Psoas muscle (tissue), 8 donors: ENCODE data around the gene TXLNB. TPM values are rescaled to one million over a fixed set of nuclear protein-coding genes. Genes with fewer than 3 reads are reported as not detected.

Source experiments
- ATAC-seq, 4 donors: fragments of 200-7000 bp; cut with Tn5 transposase; one replicate each; pipeline ENCODE4 v1.9.1; 2020; ENCODE audit warnings: moderate library complexity in 3 of 4, mild to moderate bottlenecking in 2 of 4
- DNase-seq, 2 donors: peaks; one replicate each; pipeline ENCODE4 v3.0.0-alpha.2; 2020
- H3K27ac ChIP-seq: fragments of 200-600 bp; one replicate; pipeline ENCODE4 v1.8.0; 2022
- H3K27me3 ChIP-seq, 3 donors: fragments of 200-600 bp in 1 of 3; one replicate each; pipeline versions ENCODE4 v1.6.1 to v1.8.0; 2013 to 2022; ENCODE audit warnings: low read length in 2 of 3, mild to moderate bottlenecking in 2 of 3, moderate library complexity in 1 of 3; ENCODE audit not compliant: insufficient read depth in 3 of 3
- H3K36me3 ChIP-seq, 2 donors: fragments of 200-600 bp in 1 of 2; one replicate each; pipeline versions ENCODE4 v1.6.1 to v1.8.0; 2013 to 2022; ENCODE audit warnings: low read depth in 1 of 2, mild to moderate bottlenecking in 1 of 2, moderate library complexity in 1 of 2; ENCODE audit not compliant: insufficient read depth in 1 of 2
- H3K4me1 ChIP-seq: fragments of 200-600 bp; one replicate; pipeline ENCODE4 v1.8.0; 2022
- H3K4me3 ChIP-seq: fragments of 200-600 bp; one replicate; pipeline ENCODE4 v1.8.0; 2022; ENCODE audit warnings: mild to moderate bottlenecking
- H3K9me3 ChIP-seq: fragments of 200-600 bp; one replicate; pipeline ENCODE4 v1.8.0; 2022
- WGBS, 3 donors: extraction: QIAGEN DNeasy Blood & Tissue Kit; methylation state at CpG; one replicate each; pipeline versions ENCODE4 v1.1.6 to v1.1.7; 2013; 5-methylcytosine and 5-hydroxymethylcytosine counted together
- intact Hi-C, 2 donors: fragments of 100-400 bp; cut with DNase I; formaldehyde crosslinking; loops; one replicate each; pipeline versions ENCODE4 v1.11.0 to v1.14.2; 2022
- polyA plus RNA-seq, 3 donors: library from polyadenylated mRNA; stranded (reverse); fragments of 200-250 nt; gene quantifications; one replicate each; pipeline ENCODE4 v1.2.3, GENCODE V29; 2013
- total RNA-seq, 4 donors: library from RNA; stranded (reverse); fragmentation: NEBNext Ultra II Directional in 2 of 4; extraction: Animal tissue kit (Norgen Biotek cat#: 25700) in 2 of 4; gene quantifications; one replicate each; pipeline versions ENCODE4 v1.2.1 to v1.2.4, GENCODE V29; 2021 to 2023
- TF ChIP-seq, protein P1 (sequence below): fragments of 200-600 bp; IDR thresholded peaks from one replicate; pipeline ENCODE4 v1.8.0; 2022; ENCODE audit warnings: antibody characterized with exemption
- donor health status: healthy with polysubstance abuse.
- donor health status: DM: no; HTN: no; CAD: no; lungs with moderate emphysema.
- donor health status: Bipolar disorder and iron deficiency.
- donor health status: healthy.
- donor health status: DM: yes; HTN: yes; CAD: no.
- donor health status: DM: no; HTN: no; CAD: no.
- donor health status: DM: no; HTN: no; CAD: no.
- donor health status: DM: yes; HTN: yes; CAD: no.

Gene TXLNB
- total and polyA plus RNA-seq, 7 donors = 1.8 to 230 (median 128) TPM

DNA sequence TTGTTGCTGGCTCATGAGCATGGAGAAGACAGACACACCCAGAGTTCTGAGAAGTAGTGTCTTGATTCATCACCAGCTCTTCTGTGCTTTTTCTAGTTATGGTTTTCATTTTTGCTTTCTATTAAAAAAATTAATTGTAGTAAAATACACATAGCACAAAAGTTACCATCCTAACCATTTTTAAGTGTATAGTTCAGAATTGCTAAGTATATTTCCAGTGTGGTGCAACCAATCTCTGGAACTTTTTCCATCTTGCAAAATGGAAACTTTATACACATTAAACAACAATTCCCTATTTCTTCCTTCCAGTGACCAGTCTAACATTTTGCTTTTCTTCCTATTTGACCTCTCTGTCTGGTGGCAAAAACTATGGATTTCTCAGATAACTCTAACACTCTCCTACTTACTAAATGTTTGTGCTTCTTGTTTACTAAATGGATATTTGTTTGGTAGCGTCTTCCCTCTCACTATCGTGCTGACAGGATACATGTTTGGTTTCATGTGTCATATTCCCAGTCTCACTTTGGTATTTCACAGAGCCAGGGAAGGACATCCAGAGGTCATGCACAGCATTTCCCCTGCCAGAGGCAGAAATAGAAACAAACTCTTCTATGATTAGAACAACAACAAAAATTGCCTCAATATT, 40.6 kb downstream of the TXLNB start:
- H3K4me3 ChIP-seq = no peak overlapping the region
- WGBS, 3 donors = 1 to 6% (median 5%) methylated on average over 2 of the region's 2 CpGs
- no peaks in the 10 kb centered on the region for H3K27me3 ChIP-seq
- H3K4me1 ChIP-seq = peaks cover 36% of the 10 kb centered on the region
- peak; percentile 89 to 95 (median 92) for ATAC-seq
- intact Hi-C loops = no loop called here
- peaks cover 0 to 70% of the 10 kb centered on the region in 2 donors for H3K36me3 ChIP-seq
- H3K9me3 ChIP-seq = no peaks in the 10 kb centered on the region
- no peak for DNase-seq
- H3K27ac ChIP-seq = peak overlapping the region; percentile 91
- TF ChIP-seq, protein P1, sequence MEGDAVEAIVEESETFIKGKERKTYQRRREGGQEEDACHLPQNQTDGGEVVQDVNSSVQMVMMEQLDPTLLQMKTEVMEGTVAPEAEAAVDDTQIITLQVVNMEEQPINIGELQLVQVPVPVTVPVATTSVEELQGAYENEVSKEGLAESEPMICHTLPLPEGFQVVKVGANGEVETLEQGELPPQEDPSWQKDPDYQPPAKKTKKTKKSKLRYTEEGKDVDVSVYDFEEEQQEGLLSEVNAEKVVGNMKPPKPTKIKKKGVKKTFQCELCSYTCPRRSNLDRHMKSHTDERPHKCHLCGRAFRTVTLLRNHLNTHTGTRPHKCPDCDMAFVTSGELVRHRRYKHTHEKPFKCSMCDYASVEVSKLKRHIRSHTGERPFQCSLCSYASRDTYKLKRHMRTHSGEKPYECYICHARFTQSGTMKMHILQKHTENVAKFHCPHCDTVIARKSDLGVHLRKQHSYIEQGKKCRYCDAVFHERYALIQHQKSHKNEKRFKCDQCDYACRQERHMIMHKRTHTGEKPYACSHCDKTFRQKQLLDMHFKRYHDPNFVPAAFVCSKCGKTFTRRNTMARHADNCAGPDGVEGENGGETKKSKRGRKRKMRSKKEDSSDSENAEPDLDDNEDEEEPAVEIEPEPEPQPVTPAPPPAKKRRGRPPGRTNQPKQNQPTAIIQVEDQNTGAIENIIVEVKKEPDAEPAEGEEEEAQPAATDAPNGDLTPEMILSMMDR = no peak

GRCh38 chr6:139250296-139251044, 41.3 kb downstream of the TXLNB start:
- DNase-seq = peak; percentile 57 to 67
- Histone ChIP-seq H3K27ac (peak overlapping the region; percentile 91), H3K9me3 (no peaks in the 10 kb centered on the region), H3K27me3 (no peaks in the 10 kb centered on the region), H3K4me1 (peaks cover 30% of the 10 kb centered on the region), H3K4me3 (no peak overlapping the region), H3K36me3 (peaks cover 0 to 70% of the 10 kb centered on the region in 2 donors)
- ATAC-seq = peak; percentile 73 to 88 (median 84)
- intact Hi-C loops = no loop called here
- TF ChIP-seq, protein P1 = peak; percentile 65
- 36 to 54% (median 52%) methylated on average over 3 of the region's 3 CpGs for WGBS, 3 donors

DNA sequence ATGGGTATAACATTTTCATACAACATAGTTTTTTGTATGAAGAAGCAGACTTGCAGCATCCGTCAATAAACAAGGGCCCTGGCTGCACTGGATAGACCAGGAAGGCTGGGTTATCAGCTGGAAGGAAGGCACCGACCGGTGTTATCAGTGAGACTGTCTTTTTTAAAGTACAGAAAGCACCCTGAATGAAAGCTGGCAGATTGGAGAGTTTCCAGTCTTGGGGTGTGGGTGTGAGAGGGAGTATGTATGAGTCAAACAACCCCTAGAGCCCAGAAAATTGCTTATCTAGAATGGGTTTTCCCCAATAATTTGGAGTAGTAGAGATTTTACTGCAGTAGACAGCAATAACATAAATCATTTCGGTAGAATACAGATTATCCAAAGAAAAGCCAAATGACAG, 42.4 kb downstream of the TXLNB start:
- DNase-seq (no peak), ATAC-seq (no peak)
- TF ChIP-seq, protein P1 = no peak
- 87 to 89% (median 89%) methylated on average over 4 of the region's 4 CpGs for WGBS, 3 donors
- intact Hi-C loops = loop anchor here in 1 of 2 donors (10.0 kb wide), 1 partner anchor 445 kb away; no protein-coding TSS in a partner anchor
- peaks cover 38% of the 10 kb centered on the region for H3K4me1 ChIP-seq
- H3K27me3 ChIP-seq = no peaks in the 10 kb centered on the region
- H3K9me3 ChIP-seq = no peaks in the 10 kb centered on the region
- H3K27ac ChIP-seq = peak overlapping the region; percentile 91
- no peak overlapping the region for H3K4me3 ChIP-seq
- peaks cover 0 to 70% of the 10 kb centered on the region in 2 donors for H3K36me3 ChIP-seq

DNA sequence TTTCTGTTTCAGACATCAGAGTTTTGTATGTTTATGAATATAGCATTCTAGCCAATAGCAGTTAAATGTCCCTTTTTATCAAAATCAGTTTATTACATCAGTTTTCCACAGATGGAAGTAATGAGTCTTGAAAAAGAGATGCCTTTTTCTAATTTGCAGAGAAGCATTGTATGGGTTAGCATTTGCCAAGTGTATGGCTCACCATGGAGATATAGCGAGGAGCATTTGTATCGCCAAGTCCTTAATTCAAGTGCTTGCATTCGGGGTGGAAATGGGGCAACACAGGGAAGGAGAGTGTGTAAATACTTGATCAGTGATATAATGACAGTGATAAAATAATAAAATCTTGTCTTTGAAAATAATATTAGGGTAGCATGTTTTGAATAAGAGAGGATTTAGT, 42.9 kb downstream of the TXLNB start:
- ATAC-seq = no peak
- 89 to 91% (median 90%) methylated on average over 3 of the region's 3 CpGs for WGBS, 3 donors

More for the DNA sequence above, 42.9 kb downstream of the TXLNB start:
- H3K36me3 ChIP-seq = peaks cover 0 to 69% of the 10 kb centered on the region in 2 donors
- no peak overlapping the region for H3K4me3 ChIP-seq
- H3K27me3 ChIP-seq = no peaks in the 10 kb centered on the region
- intact Hi-C loops = loop anchor here in 1 of 2 donors (10.0 kb wide), 1 partner anchor 446 kb away; no protein-coding TSS in a partner anchor
- H3K27ac ChIP-seq = peak overlapping the region; percentile 91
- TF ChIP-seq, protein P1 = no peak
- H3K9me3 ChIP-seq = no peaks in the 10 kb centered on the region
- H3K4me1 ChIP-seq = peaks cover 43% of the 10 kb centered on the region
- no peak for DNase-seq
